ENCODE results near the gene WDPCP. TPM values are rescaled to one million over a fixed set of nuclear protein-coding genes. Genes with fewer than 3 reads are reported as not detected.

WDPCP gene
- total RNA-seq, 4 donors from 2014 or later, result 7.1 to 19.9 (median 9.6) TPM

DNA sequence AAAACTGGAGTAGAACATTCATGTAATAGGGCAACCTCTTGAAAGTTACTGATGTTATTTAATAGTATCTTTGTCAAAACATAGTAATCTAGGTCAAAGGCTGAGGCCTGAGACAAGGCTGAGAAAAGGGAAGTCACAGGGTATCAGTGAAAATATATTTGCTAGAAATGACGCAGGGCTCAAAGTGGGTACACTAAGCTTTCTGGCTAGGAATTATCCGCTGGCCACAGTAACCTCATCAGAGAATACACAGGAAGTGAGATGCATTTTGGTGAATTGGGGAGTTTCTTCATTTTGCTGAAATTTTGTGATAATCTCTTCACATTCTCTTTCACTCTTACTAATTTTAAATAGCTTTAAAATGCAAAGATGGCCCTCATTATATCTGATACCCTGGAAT is 330.8 kb downstream of the WDPCP start:
- H3K36me3 ChIP-seq, result no peaks in the 10 kb centered on the region
- no peak for TF ChIP-seq EP300 (IDR thresholded peaks at IDR 0.05)
- no peak for TF ChIP-seq POLR2AphosphoS5 (IDR thresholded peaks at IDR 0.05)
- TF ChIP-seq, protein P1, sequence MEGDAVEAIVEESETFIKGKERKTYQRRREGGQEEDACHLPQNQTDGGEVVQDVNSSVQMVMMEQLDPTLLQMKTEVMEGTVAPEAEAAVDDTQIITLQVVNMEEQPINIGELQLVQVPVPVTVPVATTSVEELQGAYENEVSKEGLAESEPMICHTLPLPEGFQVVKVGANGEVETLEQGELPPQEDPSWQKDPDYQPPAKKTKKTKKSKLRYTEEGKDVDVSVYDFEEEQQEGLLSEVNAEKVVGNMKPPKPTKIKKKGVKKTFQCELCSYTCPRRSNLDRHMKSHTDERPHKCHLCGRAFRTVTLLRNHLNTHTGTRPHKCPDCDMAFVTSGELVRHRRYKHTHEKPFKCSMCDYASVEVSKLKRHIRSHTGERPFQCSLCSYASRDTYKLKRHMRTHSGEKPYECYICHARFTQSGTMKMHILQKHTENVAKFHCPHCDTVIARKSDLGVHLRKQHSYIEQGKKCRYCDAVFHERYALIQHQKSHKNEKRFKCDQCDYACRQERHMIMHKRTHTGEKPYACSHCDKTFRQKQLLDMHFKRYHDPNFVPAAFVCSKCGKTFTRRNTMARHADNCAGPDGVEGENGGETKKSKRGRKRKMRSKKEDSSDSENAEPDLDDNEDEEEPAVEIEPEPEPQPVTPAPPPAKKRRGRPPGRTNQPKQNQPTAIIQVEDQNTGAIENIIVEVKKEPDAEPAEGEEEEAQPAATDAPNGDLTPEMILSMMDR (IDR thresholded peaks at IDR 0.05), result no peak
- TF ChIP-seq POLR2A (IDR thresholded peaks at IDR 0.05), result no peak
- H3K27ac ChIP-seq, result no peak overlapping the region
- ATAC-seq, result no peak
- no peaks in the 10 kb centered on the region for H3K4me1 ChIP-seq
- WGBS, 2 donors (ENCODE audit: low coverage in 1 of 2), result 80 to 95% methylated on average over 2 of the region's 2 CpGs
- no peaks in the 10 kb centered on the region for H3K27me3 ChIP-seq
- H3K9me3 ChIP-seq, result no peaks in the 10 kb centered on the region
- no peak overlapping the region for H3K4me3 ChIP-seq

DNA sequence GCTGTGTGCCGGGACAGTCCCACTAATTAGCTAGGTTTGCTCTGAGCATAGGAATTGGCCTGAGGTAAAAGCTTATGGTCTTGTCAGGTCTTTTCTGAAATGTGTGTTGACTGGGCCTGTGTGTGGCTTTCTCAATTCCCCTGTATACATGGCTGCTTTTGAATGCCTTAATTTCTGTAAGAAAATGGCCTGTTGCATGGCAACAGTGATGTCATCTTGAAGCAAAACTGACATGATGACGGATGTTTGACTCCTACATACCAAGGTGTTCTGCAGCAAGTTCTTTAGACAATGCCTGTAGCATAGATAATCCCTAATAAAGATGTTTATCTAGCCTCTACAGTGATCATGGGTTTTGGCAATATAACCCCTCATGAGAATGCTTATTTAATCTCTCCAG is 339.1 kb downstream of the WDPCP start:
- TF ChIP-seq POLR2AphosphoS5 (IDR thresholded peaks at IDR 0.05) (no peak), POLR2A (IDR thresholded peaks at IDR 0.05) (no peak), EP300 (IDR thresholded peaks at IDR 0.05) (no peak)
- TF ChIP-seq, protein P1 (IDR thresholded peaks at IDR 0.05), result no peak
- H3K27me3 ChIP-seq, result no peaks in the 10 kb centered on the region
- no peak for ATAC-seq
- H3K36me3 ChIP-seq, result no peaks in the 10 kb centered on the region
- no peaks in the 10 kb centered on the region for H3K9me3 ChIP-seq
- no peaks in the 10 kb centered on the region for H3K4me1 ChIP-seq
- no peak overlapping the region for H3K4me3 ChIP-seq
- H3K27ac ChIP-seq, result no peak overlapping the region
- WGBS, 2 donors (ENCODE audit: low coverage in 1 of 2), result 100% methylated on average over 2 of the region's 2 CpGs; no CpG with 5 or more reads in 1 of the 2 donors

DNA sequence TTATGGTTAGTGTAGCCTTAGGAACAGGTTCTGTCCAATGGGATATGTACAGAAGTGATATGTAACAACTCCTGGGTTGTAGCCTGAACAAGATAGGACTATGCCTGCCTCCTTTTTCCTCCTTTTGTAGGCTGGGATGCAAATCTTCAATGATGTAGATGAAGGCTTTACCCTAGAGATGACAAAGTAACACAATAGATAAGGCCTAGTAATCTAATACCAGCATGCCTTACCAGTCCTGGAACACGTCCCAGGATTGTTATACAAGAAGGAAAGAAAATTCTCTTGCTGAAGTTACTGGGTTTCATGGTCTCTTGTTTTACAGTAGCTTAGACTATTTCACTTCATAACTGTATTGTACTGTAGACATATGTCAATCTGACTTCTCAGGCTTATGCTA is 345.5 kb downstream of the WDPCP start:
- H3K27ac ChIP-seq, result no peak overlapping the region
- ATAC-seq, result no peak

DNA sequence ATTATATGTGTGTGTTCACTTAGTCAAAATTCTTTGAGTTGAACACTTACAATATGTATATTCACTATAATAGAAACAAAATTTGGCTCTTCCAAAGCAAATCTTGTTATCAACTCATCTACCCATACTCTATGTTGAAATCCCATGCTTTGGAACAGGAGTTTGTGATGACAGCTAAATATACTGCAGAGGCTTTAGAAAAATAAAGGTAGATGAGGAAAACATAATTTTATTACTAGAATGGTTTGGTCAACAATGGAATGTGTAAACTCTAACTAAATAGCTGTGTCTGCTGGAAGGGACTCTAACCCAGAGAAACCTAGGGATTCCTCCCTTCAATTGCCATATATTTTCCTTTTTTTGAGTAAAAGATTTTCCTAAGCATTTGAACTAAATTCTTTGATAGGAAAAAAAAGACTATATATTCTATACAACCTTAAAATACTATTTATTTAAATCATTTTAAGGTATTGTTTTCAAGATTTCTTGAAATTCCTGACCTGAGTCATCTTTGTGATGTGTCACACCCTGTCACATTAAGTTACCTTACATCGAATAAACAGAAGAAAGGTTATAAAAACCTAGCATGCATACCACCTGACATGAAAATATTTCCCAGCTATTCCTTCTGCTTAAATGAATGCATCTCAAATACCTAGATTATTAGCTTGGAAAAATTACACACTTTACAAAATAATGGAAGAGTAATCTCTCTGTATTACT is 362.2 kb downstream of the WDPCP start:
- Histone ChIP-seq H3K4me3 (no peak overlapping the region), H3K27ac (no peak overlapping the region), H3K36me3 (no peaks in the 10 kb centered on the region), H3K4me1 (no peaks in the 10 kb centered on the region), H3K27me3 (no peaks in the 10 kb centered on the region), H3K9me3 (no peaks in the 10 kb centered on the region)
- WGBS, 2 donors (ENCODE audit: low coverage in 1 of 2), result 75 to 100% methylated on average over 1 of the region's 1 CpG
- no peak for ATAC-seq
- TF ChIP-seq POLR2A (IDR thresholded peaks at IDR 0.05) (no peak), POLR2AphosphoS5 (IDR thresholded peaks at IDR 0.05) (no peak), EP300 (IDR thresholded peaks at IDR 0.05) (no peak)
- TF ChIP-seq, protein P1 (IDR thresholded peaks at IDR 0.05), result no peak

More for the DNA sequence above, 345.5 kb downstream of the WDPCP start:
- TF ChIP-seq POLR2A (IDR thresholded peaks at IDR 0.05) (no peak), EP300 (IDR thresholded peaks at IDR 0.05) (no peak), POLR2AphosphoS5 (IDR thresholded peaks at IDR 0.05) (no peak)
- TF ChIP-seq, protein P1 (IDR thresholded peaks at IDR 0.05), result no peak
- Histone ChIP-seq H3K4me3 (no peak overlapping the region), H3K4me1 (no peaks in the 10 kb centered on the region), H3K27me3 (no peaks in the 10 kb centered on the region), H3K9me3 (no peaks in the 10 kb centered on the region), H3K36me3 (no peaks in the 10 kb centered on the region)
- WGBS, 2 donors (ENCODE audit: low coverage in 1 of 2), result 83 to 92% methylated on average over 1 of the region's 1 CpG

Measured in gastroesophageal sphincter (tissue), 4 donors.